Measurements from ENCODE around the gene KIAA0513.

KIAA0513 gene

DNA sequence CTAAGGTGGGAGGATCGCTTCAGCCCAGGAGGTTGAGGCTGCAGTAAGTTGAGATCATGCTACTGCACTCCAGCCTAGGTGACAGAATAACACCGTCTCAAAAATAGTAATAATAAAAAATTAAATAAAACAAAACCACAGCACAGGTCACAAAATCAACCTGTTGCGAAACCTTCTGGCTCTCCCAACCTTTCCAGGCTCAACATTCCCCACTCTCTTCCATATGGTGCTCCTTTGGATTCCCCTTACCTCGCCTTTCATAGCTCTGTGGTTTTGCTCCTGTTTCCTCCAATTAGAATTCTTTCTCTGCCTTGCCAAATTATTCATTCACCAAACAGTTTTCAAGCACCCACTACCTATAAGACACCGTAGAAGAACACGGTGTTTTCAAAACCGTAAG is 21.0 kb upstream of the KIAA0513 start:
- Mint-ChIP-seq H3K9me3 (no peaks in the 10 kb centered on the region), H3K4me3 (no peak overlapping the region), H3K27me3 (ENCODE audit: low read depth) (no peaks in the 10 kb centered on the region), H3K4me1 (peaks cover 65% of the 10 kb centered on the region), H3K36me3 (ENCODE audit: low read depth) (peaks cover 4% of the 10 kb centered on the region), H3K27ac (no peak overlapping the region)
- TF ChIP-seq CTCF (IDR thresholded peaks at IDR 0.05; ENCODE audit: unreplicated experiment in 3 of 3), result no peak

GRCh38 chr16:85007496-85008214 is 19.9 kb upstream of the KIAA0513 start:
- Mint-ChIP-seq H3K27me3 (ENCODE audit: low read depth) (no peaks in the 10 kb centered on the region), H3K27ac (peak overlapping the region in 2 of 3 experiments; percentile 0 to 2), H3K9me3 (no peaks in the 10 kb centered on the region), H3K36me3 (ENCODE audit: low read depth) (peaks cover 4% of the 10 kb centered on the region), H3K4me1 (peaks cover 59% of the 10 kb centered on the region), H3K4me3 (peak overlapping the region; percentile 9 to 69 (median 42))
- no peak for TF ChIP-seq CTCF (IDR thresholded peaks at IDR 0.05; ENCODE audit: unreplicated experiment in 3 of 3)

DNA sequence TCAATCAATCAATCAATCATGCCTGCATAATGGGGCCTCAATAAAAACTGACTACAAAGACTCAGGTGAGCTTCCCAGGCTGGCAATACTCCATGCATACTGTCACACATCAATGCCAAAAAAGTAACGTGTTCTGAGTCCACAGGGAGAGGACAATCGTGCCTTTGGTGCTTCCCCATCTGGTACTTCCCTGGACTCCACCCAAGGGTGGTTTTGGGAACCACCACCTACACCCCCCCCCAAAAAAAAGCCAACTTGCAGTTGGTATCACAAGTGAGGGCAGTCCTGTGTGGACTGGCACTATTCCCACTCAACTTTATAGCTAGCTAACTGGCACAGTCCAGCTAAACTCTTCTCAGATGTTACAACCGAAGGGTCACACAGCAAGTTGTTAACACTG is 19.3 kb upstream of the KIAA0513 start:
- H3K27ac Mint-ChIP-seq, result no peak overlapping the region
- peaks cover 4% of the 10 kb centered on the region for H3K36me3 Mint-ChIP-seq (ENCODE audit: low read depth)
- H3K4me1 Mint-ChIP-seq, result peaks cover 54% of the 10 kb centered on the region
- H3K27me3 Mint-ChIP-seq (ENCODE audit: low read depth), result no peaks in the 10 kb centered on the region
- no peak for TF ChIP-seq CTCF (IDR thresholded peaks at IDR 0.05; ENCODE audit: unreplicated experiment in 3 of 3)
- no peaks in the 10 kb centered on the region for H3K9me3 Mint-ChIP-seq
- peak overlapping the region in 1 of 3 experiments; percentile 45 for H3K4me3 Mint-ChIP-seq

DNA sequence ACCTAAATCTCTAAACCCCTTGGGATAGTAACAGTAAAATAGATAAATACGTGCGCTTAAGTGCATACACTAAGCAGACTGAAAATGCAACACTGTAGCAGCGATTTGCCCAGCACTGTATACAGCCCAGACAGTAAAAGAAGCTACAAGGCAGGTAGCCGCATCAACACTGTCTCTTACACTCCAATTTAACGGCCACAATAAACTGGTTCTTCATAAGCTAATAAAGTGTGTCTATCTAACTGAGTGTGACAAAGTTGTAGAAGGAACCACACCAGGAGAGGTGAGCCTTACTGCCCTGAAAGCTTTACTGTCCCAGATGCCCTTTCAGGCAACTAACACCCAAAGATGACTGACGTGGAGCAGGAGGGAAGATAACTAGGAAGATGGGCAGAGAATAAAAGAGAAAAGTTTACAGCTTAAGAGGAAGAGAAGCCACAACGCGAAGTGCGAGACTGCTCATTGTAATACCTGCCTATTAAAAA is 17.1 kb upstream of the KIAA0513 start:
- Mint-ChIP-seq H3K36me3 (ENCODE audit: low read depth) (peaks cover 4% of the 10 kb centered on the region), H3K27me3 (ENCODE audit: low read depth) (no peaks in the 10 kb centered on the region), H3K9me3 (no peaks in the 10 kb centered on the region), H3K27ac (peak overlapping the region; percentile 96 to 99 (median 99)), H3K4me3 (peak overlapping the region; percentile 95 to 98 (median 97)), H3K4me1 (peaks cover 41% of the 10 kb centered on the region)
- TF ChIP-seq CTCF (IDR thresholded peaks at IDR 0.05; ENCODE audit: unreplicated experiment in 3 of 3), result no peak

DNA sequence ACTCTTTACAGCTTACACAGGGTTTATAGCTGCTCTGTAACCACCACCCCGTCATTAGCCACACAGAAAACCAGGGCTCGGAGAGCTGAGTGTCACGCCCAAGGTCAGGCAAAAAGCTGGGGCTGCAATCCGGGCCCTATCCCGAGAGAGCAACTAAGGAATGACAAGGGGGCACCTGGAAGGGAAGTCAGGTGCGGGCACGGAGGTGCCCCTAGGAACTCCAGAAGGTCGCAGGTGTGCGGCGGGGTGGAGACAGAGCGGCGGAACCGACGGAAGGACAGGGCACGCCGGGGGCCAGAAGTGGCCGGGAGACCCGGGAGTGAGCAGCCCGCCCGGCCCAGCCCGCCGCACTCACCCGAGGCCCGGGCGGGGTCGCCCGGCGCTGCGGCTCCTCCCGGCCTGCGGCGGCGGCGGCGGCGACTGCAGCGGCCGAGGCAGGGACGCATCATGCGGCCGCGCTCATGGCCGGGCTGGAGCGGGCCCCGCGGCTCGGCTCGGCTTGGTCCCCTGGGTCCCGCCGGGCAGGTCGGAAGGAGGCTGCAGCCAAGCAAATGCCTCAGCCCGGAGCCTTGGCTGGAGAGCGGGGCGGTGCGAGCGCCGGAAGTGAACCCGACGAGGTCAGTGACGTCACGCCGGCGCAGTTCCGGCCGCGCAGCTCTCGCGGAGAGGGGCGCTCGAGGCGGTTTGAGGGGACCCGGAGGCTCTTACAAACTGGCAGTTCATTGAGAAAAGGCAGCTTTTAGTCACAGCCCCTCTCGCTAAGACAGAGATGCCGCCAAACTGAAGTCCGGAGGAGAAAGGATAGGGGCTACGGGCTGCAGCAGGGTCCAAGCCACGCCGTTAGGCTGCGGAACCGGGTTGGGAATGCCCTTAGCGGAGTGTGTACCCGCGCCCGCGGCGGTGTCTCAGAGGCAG is 16.4 kb upstream of the KIAA0513 start, which contains the start of gene ZDHHC7:
Gene ZDHHC7 (minus strand): TSS at position 605 of the 915 bp plus-strand sequence. CDS start 20,917 bp downstream, outside the sequence.
- Mint-ChIP-seq H3K4me1 (peaks cover 40% of the 10 kb centered on the region), H3K4me3 (peak within 1 kb of the TSS; percentile 95 to 98 (median 98)), H3K27ac (peak within 1 kb of the TSS; percentile 99), H3K9me3 (no peaks in the 10 kb centered on the region), H3K36me3 (ENCODE audit: low read depth) (peaks cover 4% of the 10 kb centered on the region), H3K27me3 (ENCODE audit: low read depth) (no peaks in the 10 kb centered on the region)
- TF ChIP-seq CTCF (IDR thresholded peaks at IDR 0.05; ENCODE audit: unreplicated experiment in 3 of 3), result no peak
